ENCODE data around the gene YTHDF1. TPM values are rescaled to one million over a fixed set of nuclear protein-coding genes. Genes with fewer than 3 reads are reported as not detected.
A peak's percentile ranks its signal among the peaks of the same experiment; 100 is the strongest.

YTHDF1 gene
- total and polyA plus RNA-seq, 2 donors (not counting 1 experiment from before 2014, with no cell fraction given), result 16.3 to 25.9 TPM

GRCh38 chr20:63236116-63236837 is 20.3 kb upstream of the YTHDF1 start:
- no peak overlapping the region for H3K9ac ChIP-seq (ENCODE audit: insufficient read depth, low read length)
- no peak overlapping the region for H2AFZ ChIP-seq (ENCODE audit: low read length)
- H3K27me3 ChIP-seq (ENCODE audit: control insufficient read depth, insufficient read depth, low read length), result peaks cover 2% of the 10 kb centered on the region
- H3K27ac ChIP-seq (ENCODE audit: insufficient read depth, low read length), result no peak overlapping the region
- no peaks in the 10 kb centered on the region for H3K36me3 ChIP-seq (ENCODE audit: control insufficient read depth, insufficient read depth, low read length)
- H3K9me3 ChIP-seq (ENCODE audit: control insufficient read depth, insufficient read depth, low read depth, low read length), result no peaks in the 10 kb centered on the region
- H3K4me1 ChIP-seq (ENCODE audit: control insufficient read depth, extremely low read depth, insufficient read depth, low read length), result peaks cover 9% of the 10 kb centered on the region
- TF ChIP-seq CTCF (conservative IDR thresholded peaks at IDR 0.05 in 1 of 2, IDR thresholded peaks at IDR 0.05 in 1 of 2; ENCODE audit: low read depth in 1 of 2, low read length in 2 of 2) (no peak), EZH2 (IDR thresholded peaks at IDR 0.05; ENCODE audit: low read length, missing control alignments) (no peak)
- no peaks in the 10 kb centered on the region for H4K20me1 ChIP-seq (ENCODE audit: control insufficient read depth, extremely low read depth, insufficient read depth, low read length)
- no peak overlapping the region for H3K4me3 ChIP-seq (replicated peaks in 1 of 4; ENCODE audit: control extremely low read depth in 1 of 4, insufficient read depth in 1 of 4, low read depth in 3 of 4, low read length in 4 of 4)
- no peaks in the 10 kb centered on the region for H3K79me2 ChIP-seq (ENCODE audit: control insufficient read depth, insufficient read depth, low read length)
- DNase-seq (ENCODE audit: low read depth in 2 of 2), result no peak
- H3K4me2 ChIP-seq (ENCODE audit: extremely low read depth, insufficient read depth, low read length), result no peak overlapping the region

- Histone ChIP-seq H3K4me1 (ENCODE audit: control insufficient read depth, extremely low read depth, insufficient read depth, low read length) (peaks cover 14% of the 10 kb centered on the region), H3K27me3 (ENCODE audit: control insufficient read depth, insufficient read depth, low read length) (peaks cover 2% of the 10 kb centered on the region), H3K9me3 (ENCODE audit: control insufficient read depth, insufficient read depth, low read depth, low read length) (no peaks in the 10 kb centered on the region), H2AFZ (ENCODE audit: low read length) (no peak within 1 kb of the TSS), H3K4me3 (replicated peaks in 1 of 4; ENCODE audit: control extremely low read depth in 1 of 4, insufficient read depth in 1 of 4, low read depth in 3 of 4, low read length in 4 of 4) (no peak within 1 kb of the TSS), H3K9ac (ENCODE audit: insufficient read depth, low read length) (no peak within 1 kb of the TSS), H3K36me3 (ENCODE audit: control insufficient read depth, insufficient read depth, low read length) (no peaks in the 10 kb centered on the region), H3K4me2 (ENCODE audit: extremely low read depth, insufficient read depth, low read length) (no peak within 1 kb of the TSS), H3K27ac (ENCODE audit: insufficient read depth, low read length) (no peak within 1 kb of the TSS), H4K20me1 (ENCODE audit: control insufficient read depth, extremely low read depth, insufficient read depth, low read length) (no peaks in the 10 kb centered on the region), H3K79me2 (ENCODE audit: control insufficient read depth, insufficient read depth, low read length) (no peaks in the 10 kb centered on the region)
- DNase-seq (ENCODE audit: low read depth in 2 of 2), result no peak
- TF ChIP-seq EZH2 (IDR thresholded peaks at IDR 0.05; ENCODE audit: low read length, missing control alignments), result no peak
- TF ChIP-seq CTCF (conservative IDR thresholded peaks at IDR 0.05 in 1 of 2, IDR thresholded peaks at IDR 0.05 in 1 of 2; ENCODE audit: low read depth in 1 of 2, low read length in 2 of 2), result no peak
Measured at GRCh38 chr20:63235399-63235983, 19.6 kb upstream of the YTHDF1 start, which contains the start of gene BIRC7. BIRC7 (plus strand) TSS chr20:63235905; CDS start chr20:63236097, 192 bp downstream.

DNA sequence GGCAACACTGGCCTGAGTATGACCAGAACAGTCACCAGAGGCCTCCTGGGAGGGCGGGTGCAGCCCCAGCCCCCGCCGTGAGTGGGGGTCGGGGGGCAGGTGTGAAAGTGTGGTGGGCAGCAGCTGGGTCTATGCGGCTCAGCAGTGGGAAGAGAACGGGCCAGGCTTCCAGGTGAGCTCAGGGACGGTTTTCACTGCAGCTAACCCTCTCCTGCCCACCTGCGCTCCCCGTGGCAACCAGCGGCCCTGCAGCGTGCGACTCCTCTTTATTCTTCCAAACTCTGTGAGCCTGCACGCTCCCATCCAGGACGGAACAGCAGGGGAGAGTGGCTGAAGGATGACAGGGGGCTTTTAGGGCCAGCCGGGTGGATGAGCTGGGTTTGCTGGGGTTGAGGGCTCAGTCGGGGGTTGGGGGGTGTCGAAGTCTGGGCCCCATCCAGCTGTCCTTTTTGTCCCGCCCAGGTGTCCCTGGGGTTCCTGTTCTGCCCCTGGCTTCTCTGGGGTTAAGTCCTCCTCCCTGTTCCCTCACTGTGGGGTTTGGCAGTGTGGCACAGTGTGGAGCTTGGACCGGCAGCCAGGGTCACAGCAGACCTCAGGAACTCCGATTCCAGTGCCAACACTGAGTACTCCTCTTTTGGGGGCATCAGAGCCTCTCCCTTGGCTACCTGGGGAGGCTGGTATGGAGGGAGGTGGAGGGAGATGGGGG is 18.9 kb upstream of the YTHDF1 start:
- TF ChIP-seq EZH2 (IDR thresholded peaks at IDR 0.05; ENCODE audit: low read length, missing control alignments) (no peak), CTCF (conservative IDR thresholded peaks at IDR 0.05 in 1 of 2, IDR thresholded peaks at IDR 0.05 in 1 of 2; ENCODE audit: low read depth in 1 of 2, low read length in 2 of 2) (peak; percentile 7 to 27)
- Histone ChIP-seq H3K27ac (ENCODE audit: insufficient read depth, low read length) (no peak overlapping the region), H3K4me3 (replicated peaks in 1 of 4; ENCODE audit: control extremely low read depth in 1 of 4, insufficient read depth in 1 of 4, low read depth in 3 of 4, low read length in 4 of 4) (no peak overlapping the region), H4K20me1 (ENCODE audit: control insufficient read depth, extremely low read depth, insufficient read depth, low read length) (no peaks in the 10 kb centered on the region), H3K4me2 (ENCODE audit: extremely low read depth, insufficient read depth, low read length) (no peak overlapping the region), H3K79me2 (ENCODE audit: control insufficient read depth, insufficient read depth, low read length) (no peaks in the 10 kb centered on the region), H2AFZ (ENCODE audit: low read length) (no peak overlapping the region), H3K4me1 (ENCODE audit: control insufficient read depth, extremely low read depth, insufficient read depth, low read length) (peaks cover 14% of the 10 kb centered on the region), H3K9me3 (ENCODE audit: control insufficient read depth, insufficient read depth, low read depth, low read length) (no peaks in the 10 kb centered on the region), H3K36me3 (ENCODE audit: control insufficient read depth, insufficient read depth, low read length) (no peaks in the 10 kb centered on the region), H3K27me3 (ENCODE audit: control insufficient read depth, insufficient read depth, low read length) (peaks cover 3% of the 10 kb centered on the region), H3K9ac (ENCODE audit: insufficient read depth, low read length) (no peak overlapping the region)
- DNase-seq (ENCODE audit: low read depth in 2 of 2), result no peak

Measured in fibroblast of lung (primary cell).